SU-DHL-6 (cell line): ENCODE results near the gene RHOJ.

ENCODE experiments used
- EZH2phosphoT487 ChIP-seq: fragments of 200-600 bp; sonication (generic), shearing (Covaris generic); conservative IDR thresholded peaks from 2 replicates; pipeline ENCODE4 v1.6.1; 2018; ENCODE audit warnings: mild to moderate bottlenecking, antibody characterized with exemption, low read length, moderate library complexity, mixed read lengths
- TF ChIP-seq, protein P1 (sequence below): fragments of 200-600 bp; sonication (generic); IDR thresholded peaks from one replicate; pipeline ENCODE4 v1.5.1; 2017; ENCODE audit warnings: antibody characterized with exemption, mild to moderate bottlenecking, low read length, moderate library complexity; ENCODE audit not compliant: insufficient read depth, poor library complexity, severe bottlenecking

DNA sequence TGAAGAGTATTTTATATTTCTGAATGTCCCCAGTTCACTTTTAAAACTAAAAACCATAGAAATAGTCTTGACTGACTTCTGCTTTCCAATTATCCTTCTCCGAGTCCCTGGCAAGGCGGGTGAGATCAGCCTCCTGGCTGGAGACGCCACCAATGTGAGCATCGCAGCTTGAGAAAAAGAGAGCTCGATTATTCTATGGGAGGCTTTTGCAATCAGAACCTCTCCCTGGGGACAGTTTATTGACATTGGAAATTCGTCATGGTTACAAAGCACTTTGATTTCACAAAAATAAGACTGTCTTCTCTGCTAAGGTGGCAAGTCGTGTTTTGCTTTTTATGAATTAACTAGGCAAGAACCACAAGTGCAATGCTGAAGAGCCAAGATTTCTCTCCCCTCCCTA is 138.1 kb downstream of the RHOJ start:
- TF ChIP-seq, protein P1, sequence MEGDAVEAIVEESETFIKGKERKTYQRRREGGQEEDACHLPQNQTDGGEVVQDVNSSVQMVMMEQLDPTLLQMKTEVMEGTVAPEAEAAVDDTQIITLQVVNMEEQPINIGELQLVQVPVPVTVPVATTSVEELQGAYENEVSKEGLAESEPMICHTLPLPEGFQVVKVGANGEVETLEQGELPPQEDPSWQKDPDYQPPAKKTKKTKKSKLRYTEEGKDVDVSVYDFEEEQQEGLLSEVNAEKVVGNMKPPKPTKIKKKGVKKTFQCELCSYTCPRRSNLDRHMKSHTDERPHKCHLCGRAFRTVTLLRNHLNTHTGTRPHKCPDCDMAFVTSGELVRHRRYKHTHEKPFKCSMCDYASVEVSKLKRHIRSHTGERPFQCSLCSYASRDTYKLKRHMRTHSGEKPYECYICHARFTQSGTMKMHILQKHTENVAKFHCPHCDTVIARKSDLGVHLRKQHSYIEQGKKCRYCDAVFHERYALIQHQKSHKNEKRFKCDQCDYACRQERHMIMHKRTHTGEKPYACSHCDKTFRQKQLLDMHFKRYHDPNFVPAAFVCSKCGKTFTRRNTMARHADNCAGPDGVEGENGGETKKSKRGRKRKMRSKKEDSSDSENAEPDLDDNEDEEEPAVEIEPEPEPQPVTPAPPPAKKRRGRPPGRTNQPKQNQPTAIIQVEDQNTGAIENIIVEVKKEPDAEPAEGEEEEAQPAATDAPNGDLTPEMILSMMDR = no peak
- no peak for TF ChIP-seq EZH2phosphoT487
